HG03139 (cell line): ENCODE results near the gene RMDN3.

ENCODE experiments used
- ATAC-seq: cut with Tn5 transposase; IDR thresholded peaks from one replicate; pipeline ENCODE4 v1.9.1; 2021; ENCODE audit not compliant: unreplicated experiment

The RMDN3 gene

GRCh38 chr15:40749151-40749630 is 5.9 kb downstream of the RMDN3 start:
- ATAC-seq = no peak

- no peak for ATAC-seq
Observed at GRCh38 chr15:40747685-40748631, 7.1 kb downstream of the RMDN3 start.

- ATAC-seq = no peak
Observed at GRCh38 chr15:40746916-40747418, 8.1 kb downstream of the RMDN3 start.

- no peak for ATAC-seq
Observed at GRCh38 chr15:40744815-40745152, 10.3 kb downstream of the RMDN3 start.

GRCh38 chr15:40743921-40744814 is 10.9 kb downstream of the RMDN3 start:
- no peak for ATAC-seq

- ATAC-seq = no peak
Observed at GRCh38 chr15:40743485-40743901, 11.6 kb downstream of the RMDN3 start.

- no peak for ATAC-seq
Observed at GRCh38 chr15:40739854-40740253, 15.2 kb downstream of the RMDN3 start.

- no peak for ATAC-seq
Observed at GRCh38 chr15:40739047-40739446, 16.0 kb downstream of the RMDN3 start.

- no peak for ATAC-seq
Observed at GRCh38 chr15:40737048-40737447, 18.0 kb downstream of the RMDN3 start.

GRCh38 chr15:40736575-40736974 is 18.5 kb downstream of the RMDN3 start:
- ATAC-seq = no peak

- no peak for ATAC-seq
Observed at GRCh38 chr15:40731034-40731433, 24.0 kb downstream of the RMDN3 start.

GRCh38 chr15:40723919-40724318 is 31.1 kb downstream of the RMDN3 start:
- ATAC-seq = no peak

- ATAC-seq = no peak
Observed at GRCh38 chr15:40722934-40723333, 32.1 kb downstream of the RMDN3 start.

GRCh38 chr15:40722354-40722753 is 32.7 kb downstream of the RMDN3 start:
- ATAC-seq = no peak

- ATAC-seq = no peak
Observed at GRCh38 chr15:40721701-40722100, 33.4 kb downstream of the RMDN3 start.

- ATAC-seq = no peak
Observed at GRCh38 chr15:40716165-40716564, 38.9 kb downstream of the RMDN3 start.

- ATAC-seq = no peak
Observed at GRCh38 chr15:40714144-40714543, 40.9 kb downstream of the RMDN3 start.

GRCh38 chr15:40706121-40706520 is 48.9 kb downstream of the RMDN3 start:
- ATAC-seq = no peak

- no peak for ATAC-seq
Observed at GRCh38 chr15:40702077-40702476, 53.0 kb downstream of the RMDN3 start.

GRCh38 chr15:40697916-40698315 is 57.1 kb downstream of the RMDN3 start:
- no peak for ATAC-seq

GRCh38 chr15:40696228-40696627 is 58.8 kb downstream of the RMDN3 start:
- no peak for ATAC-seq
